ENCODE measurements around the gene NELFA.

GRCh38 chr4:1964443-1964842 is 44.3 kb downstream of the NELFA start:
- TF ChIP-seq, protein P1, sequence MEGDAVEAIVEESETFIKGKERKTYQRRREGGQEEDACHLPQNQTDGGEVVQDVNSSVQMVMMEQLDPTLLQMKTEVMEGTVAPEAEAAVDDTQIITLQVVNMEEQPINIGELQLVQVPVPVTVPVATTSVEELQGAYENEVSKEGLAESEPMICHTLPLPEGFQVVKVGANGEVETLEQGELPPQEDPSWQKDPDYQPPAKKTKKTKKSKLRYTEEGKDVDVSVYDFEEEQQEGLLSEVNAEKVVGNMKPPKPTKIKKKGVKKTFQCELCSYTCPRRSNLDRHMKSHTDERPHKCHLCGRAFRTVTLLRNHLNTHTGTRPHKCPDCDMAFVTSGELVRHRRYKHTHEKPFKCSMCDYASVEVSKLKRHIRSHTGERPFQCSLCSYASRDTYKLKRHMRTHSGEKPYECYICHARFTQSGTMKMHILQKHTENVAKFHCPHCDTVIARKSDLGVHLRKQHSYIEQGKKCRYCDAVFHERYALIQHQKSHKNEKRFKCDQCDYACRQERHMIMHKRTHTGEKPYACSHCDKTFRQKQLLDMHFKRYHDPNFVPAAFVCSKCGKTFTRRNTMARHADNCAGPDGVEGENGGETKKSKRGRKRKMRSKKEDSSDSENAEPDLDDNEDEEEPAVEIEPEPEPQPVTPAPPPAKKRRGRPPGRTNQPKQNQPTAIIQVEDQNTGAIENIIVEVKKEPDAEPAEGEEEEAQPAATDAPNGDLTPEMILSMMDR (IDR thresholded peaks at IDR 0.05): no peak
- TF ChIP-seq POLR2A (IDR thresholded peaks at IDR 0.05): no peak

All from breast epithelium (tissue), 3 donors.